Calu3 (cell line): ENCODE data around the gene MARCHF10. TPM values are rescaled to one million over a fixed set of nuclear protein-coding genes. Genes with fewer than 3 reads are reported as not detected.

Source experiments
- BruUV-seq: library from RNA; stranded (reverse); fragments of 400-500 nt; replicated peaks from 2 replicates; lab custom pipeline; 2021; lab: Mats Ljungman, UMichigan
- CTCF ChIA-PET: fragments of 300-600 bp; sonication (Branson Sonifier 250); formaldehyde crosslinking; loops from one replicate; lab custom pipeline; 2022; ENCODE audit warnings: antibody characterized with exemption; lab: Charles Lee
- DNase-seq: peaks from one replicate; pipeline ENCODE4 v3.0.0; 2022
- H3K27ac Mint-ChIP-seq: one replicate; pipeline ENCODE4 v1.8.0; 2022; ENCODE audit warnings: mixed read lengths; ENCODE audit not compliant: unreplicated experiment
- H3K27me3 Mint-ChIP-seq: one replicate; pipeline ENCODE4 v1.8.0; 2022; ENCODE audit warnings: mixed read lengths; ENCODE audit not compliant: unreplicated experiment
- H3K36me3 Mint-ChIP-seq: one replicate; pipeline ENCODE4 v1.8.0; 2022; ENCODE audit warnings: mild to moderate bottlenecking, moderate library complexity, mixed read lengths; ENCODE audit not compliant: insufficient read depth, unreplicated experiment
- H3K4me1 Mint-ChIP-seq: one replicate; pipeline ENCODE4 v1.8.0; 2022; ENCODE audit warnings: mild to moderate bottlenecking, low read depth, mixed read lengths; ENCODE audit not compliant: unreplicated experiment
- H3K4me3 Mint-ChIP-seq: one replicate; pipeline ENCODE4 v1.8.0; 2022; ENCODE audit warnings: mild to moderate bottlenecking, low read depth, moderate library complexity, mixed read lengths; ENCODE audit not compliant: unreplicated experiment
- H3K9me3 Mint-ChIP-seq: one replicate; pipeline ENCODE4 v1.8.0; 2022; ENCODE audit warnings: low read depth, mixed read lengths; ENCODE audit not compliant: unreplicated experiment
- intact Hi-C: fragments of 100-400 bp; cut with micrococcal nuclease; formaldehyde crosslinking; loops from one replicate; pipeline ENCODE4 v1.10.0; 2022; ENCODE audit not compliant: unreplicated experiment
- total RNA-seq: library from RNA; stranded (reverse); gene quantifications from 2 replicates; pipeline ENCODE4 v1.2.3, GENCODE V29; 2022
- TF ChIP-seq, protein P1 (sequence below): fragments of 200-600 bp; IDR thresholded peaks from one replicate; pipeline ENCODE4 v1.8.0; 2022; ENCODE audit warnings: antibody characterized with exemption; ENCODE audit not compliant: unreplicated experiment

Gene MARCHF10
- total RNA-seq, 1 experiment from 2014 or later, result not detected

DNA sequence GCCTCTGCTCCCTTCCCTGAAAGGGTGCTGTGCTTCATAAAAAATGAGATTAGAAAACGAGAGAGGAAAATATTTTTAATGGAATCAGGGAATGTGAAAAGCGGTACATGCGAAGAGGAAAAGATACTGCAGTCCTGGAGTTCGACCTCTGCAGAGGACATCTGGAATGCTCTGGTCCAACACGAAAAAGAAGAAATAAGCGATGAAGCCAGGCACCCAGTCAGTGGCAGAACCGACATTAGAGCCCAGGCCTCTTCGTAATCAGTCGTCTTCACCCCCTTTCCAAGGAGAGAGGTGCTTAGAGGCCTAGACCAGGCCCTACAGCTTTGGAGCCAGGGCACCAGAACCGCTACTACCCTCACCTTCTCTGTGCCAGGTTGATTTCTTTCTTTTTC is 459 bp upstream of the MARCHF10 start:
- H3K27me3 Mint-ChIP-seq, result no peaks in the 10 kb centered on the region
- peaks cover 17% of the 10 kb centered on the region for H3K4me1 Mint-ChIP-seq
- H3K36me3 Mint-ChIP-seq, result no peaks in the 10 kb centered on the region
- CTCF ChIA-PET, result no interaction called here
- TF ChIP-seq, protein P1, sequence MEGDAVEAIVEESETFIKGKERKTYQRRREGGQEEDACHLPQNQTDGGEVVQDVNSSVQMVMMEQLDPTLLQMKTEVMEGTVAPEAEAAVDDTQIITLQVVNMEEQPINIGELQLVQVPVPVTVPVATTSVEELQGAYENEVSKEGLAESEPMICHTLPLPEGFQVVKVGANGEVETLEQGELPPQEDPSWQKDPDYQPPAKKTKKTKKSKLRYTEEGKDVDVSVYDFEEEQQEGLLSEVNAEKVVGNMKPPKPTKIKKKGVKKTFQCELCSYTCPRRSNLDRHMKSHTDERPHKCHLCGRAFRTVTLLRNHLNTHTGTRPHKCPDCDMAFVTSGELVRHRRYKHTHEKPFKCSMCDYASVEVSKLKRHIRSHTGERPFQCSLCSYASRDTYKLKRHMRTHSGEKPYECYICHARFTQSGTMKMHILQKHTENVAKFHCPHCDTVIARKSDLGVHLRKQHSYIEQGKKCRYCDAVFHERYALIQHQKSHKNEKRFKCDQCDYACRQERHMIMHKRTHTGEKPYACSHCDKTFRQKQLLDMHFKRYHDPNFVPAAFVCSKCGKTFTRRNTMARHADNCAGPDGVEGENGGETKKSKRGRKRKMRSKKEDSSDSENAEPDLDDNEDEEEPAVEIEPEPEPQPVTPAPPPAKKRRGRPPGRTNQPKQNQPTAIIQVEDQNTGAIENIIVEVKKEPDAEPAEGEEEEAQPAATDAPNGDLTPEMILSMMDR, result no peak
- intact Hi-C loops, result no loop called here
- peak overlapping the region; percentile 52 for H3K4me3 Mint-ChIP-seq
- no peak for DNase-seq
- H3K27ac Mint-ChIP-seq, result no peak overlapping the region
- no TSS peak for BruUV-seq
- H3K9me3 Mint-ChIP-seq, result no peaks in the 10 kb centered on the region

DNA sequence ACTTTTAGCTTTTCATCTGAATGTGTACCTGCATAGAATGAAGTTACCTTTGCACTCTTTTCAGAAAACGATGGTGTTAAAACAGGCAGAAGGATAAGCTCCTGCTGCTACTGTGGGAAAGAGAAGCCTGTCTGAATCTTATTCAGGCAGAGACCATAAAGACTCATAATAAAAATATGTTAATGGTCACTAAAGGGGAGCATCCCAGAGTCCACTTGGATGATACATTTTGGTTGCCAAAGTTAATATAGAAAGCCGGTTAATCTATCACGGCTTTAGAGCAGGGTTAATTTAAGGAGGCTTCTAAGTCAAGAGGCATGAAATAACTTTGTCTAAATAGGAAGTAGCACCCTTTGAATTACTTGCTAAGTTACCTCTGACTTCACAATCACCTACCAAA is 2.9 kb downstream of the MARCHF10 start:
- Mint-ChIP-seq H3K27me3 (no peaks in the 10 kb centered on the region), H3K36me3 (peaks cover 4% of the 10 kb centered on the region), H3K9me3 (no peaks in the 10 kb centered on the region), H3K27ac (peak overlapping the region; percentile 25), H3K4me1 (peaks cover 17% of the 10 kb centered on the region), H3K4me3 (no peak overlapping the region)
- BruUV-seq, result no TSS peak
- CTCF ChIA-PET, result no interaction called here
- intact Hi-C loops, result no loop called here
- TF ChIP-seq, protein P1, result no peak
- no peak for DNase-seq

DNA sequence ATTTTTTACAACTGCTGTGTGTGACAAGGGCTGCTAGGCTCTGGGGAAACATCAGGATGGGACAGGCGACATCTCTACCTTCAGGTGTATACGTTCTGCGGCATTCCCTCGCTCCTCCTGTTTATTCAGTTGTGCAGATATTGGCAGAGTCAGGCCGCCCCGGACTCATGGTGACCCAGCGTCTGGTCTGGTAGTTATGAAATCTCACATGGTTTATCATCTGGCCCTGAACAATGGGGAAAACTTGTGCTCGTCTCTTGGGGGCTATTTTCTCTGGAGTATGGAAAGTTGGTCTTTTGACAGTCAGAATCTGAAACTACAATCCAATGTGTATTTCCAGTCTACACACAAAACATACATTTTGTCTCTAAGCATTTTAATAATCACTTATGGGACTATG is 3.3 kb downstream of the MARCHF10 start:
- H3K36me3 Mint-ChIP-seq, result peaks cover 4% of the 10 kb centered on the region
- peak overlapping the region; percentile 25 for H3K27ac Mint-ChIP-seq
- BruUV-seq, result no TSS peak
- TF ChIP-seq, protein P1, result no peak
- peak; percentile 33 for DNase-seq
- CTCF ChIA-PET, result no interaction called here
- H3K4me1 Mint-ChIP-seq, result peaks cover 17% of the 10 kb centered on the region
- no peaks in the 10 kb centered on the region for H3K27me3 Mint-ChIP-seq
- no peaks in the 10 kb centered on the region for H3K9me3 Mint-ChIP-seq
- intact Hi-C loops, result no loop called here
- H3K4me3 Mint-ChIP-seq, result no peak overlapping the region

DNA sequence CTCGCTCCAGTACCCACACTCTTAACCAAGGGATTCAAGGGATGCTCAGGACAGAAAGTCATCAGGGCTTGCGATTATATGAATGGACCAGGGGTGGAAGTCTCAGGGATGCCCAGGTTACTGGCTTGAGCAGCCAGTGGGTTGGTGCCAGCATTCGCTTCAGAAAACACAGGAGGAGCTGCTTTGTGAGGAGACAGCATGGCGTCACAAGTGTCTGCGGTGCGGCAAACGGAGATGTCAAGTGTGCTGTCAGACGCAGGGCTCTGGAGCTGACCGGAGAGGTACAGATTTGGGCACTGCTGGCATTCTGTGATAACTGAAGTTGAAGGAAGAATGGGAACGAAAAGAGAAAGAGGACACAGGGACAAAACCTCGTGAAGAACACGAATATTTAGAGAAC is 4.1 kb downstream of the MARCHF10 start:
- CTCF ChIA-PET, result interaction anchor here (0.6 kb wide), 1 partner anchor 58 kb away, joined by 3 read pairs; no protein-coding TSS in a partner anchor
- no peak overlapping the region for H3K27ac Mint-ChIP-seq

More for the DNA sequence above, 4.1 kb downstream of the MARCHF10 start:
- Mint-ChIP-seq H3K36me3 (peaks cover 4% of the 10 kb centered on the region), H3K4me1 (peaks cover 17% of the 10 kb centered on the region), H3K9me3 (no peaks in the 10 kb centered on the region), H3K27me3 (no peaks in the 10 kb centered on the region), H3K4me3 (no peak overlapping the region)
- intact Hi-C loops, result no loop called here
- BruUV-seq, result no TSS peak
- TF ChIP-seq, protein P1, result no peak
- DNase-seq, result no peak
